HCT116 (cell line): ENCODE data around the gene RNPEP.

Experiments used
- CTCF ChIP-seq, 3 experiments: fragments of 200-600 bp in 1 of 3; sonication (generic) in 1 of 3; IDR thresholded peaks in 2 of 3; conservative IDR thresholded peaks in 1 of 3; 2 replicates each; pipeline ENCODE4 v1.5.1; 2012 to 2017; ENCODE audit warnings: low read depth in 2 of 3, low read length in 2 of 3, antibody characterized with exemption in 1 of 3, borderline replicate concordance in 1 of 3, control low read depth in 1 of 3, mild to moderate bottlenecking in 1 of 3, mixed read lengths in 1 of 3, mixed run types in 1 of 3, moderate library complexity in 1 of 3; ENCODE audit not compliant: insufficient read depth in 1 of 3
- EZH2 ChIP-seq: fragments of 200-600 bp; sonication (generic); IDR thresholded peaks from 2 replicates; pipeline ENCODE4 v1.6.1; 2017; ENCODE audit warnings: antibody characterized with exemption, mixed run types
- JUND ChIP-seq: IDR thresholded peaks from 2 replicates; pipeline ENCODE4 v1.6.1; 2012
- POLR2A ChIP-seq: IDR thresholded peaks from 2 replicates; pipeline ENCODE4 v1.7.0; 2011; ENCODE audit warnings: borderline replicate concordance; ENCODE audit not compliant: insufficient read depth, insufficient read length; ENCODE audit errors: extremely low read depth
- RAD21 ChIP-seq: IDR thresholded peaks from 2 replicates; pipeline ENCODE4 v1.6.1; 2012; ENCODE audit warnings: low read depth, mild to moderate bottlenecking
- SIN3A ChIP-seq: IDR thresholded peaks from 2 replicates; pipeline ENCODE4 v1.6.1; 2012; ENCODE audit warnings: low read depth
- ZBTB33 ChIP-seq: IDR thresholded peaks from 2 replicates; pipeline ENCODE4 v1.6.1; 2011; ENCODE audit warnings: mild to moderate bottlenecking, low read length, moderate library complexity; ENCODE audit not compliant: insufficient replicate concordance; ENCODE audit errors: extremely low read depth

GRCh38 chr1:201944639-201945038 is 37.8 kb upstream of the RNPEP start:
- TF ChIP-seq CTCF (IDR thresholded peaks at IDR 0.05 in 2 of 3, conservative IDR thresholded peaks at IDR 0.05 in 1 of 3; ENCODE audit: borderline replicate concordance in 1 of 3, insufficient read depth in 1 of 3, low read depth in 2 of 3, low read length in 2 of 3) (no peak), POLR2A (no peak), EZH2 (no peak), ZBTB33 (no peak), RAD21 (no peak), SIN3A (no peak), JUND (no peak)
